ENCODE results near the gene ROM1.

GRCh38 chr11:62580959-62581715, 31.9 kb upstream of the ROM1 start:
- TF ChIP-seq EP300 (IDR thresholded peaks at IDR 0.05) (no peak), POLR2A (IDR thresholded peaks at IDR 0.05) (no peak), CTCF (IDR thresholded peaks at IDR 0.05) (no peak)

Measured in suprapubic skin (tissue), 3 donors.